Right atrium auricular region (tissue), 2 donors: ENCODE measurements around the gene FGFRL1. TPM values are rescaled to one million over a fixed set of nuclear protein-coding genes. Genes with fewer than 3 reads are reported as not detected.

Experiments used
- DNase-seq: peaks from one replicate; pipeline ENCODE4 v3.0.0-alpha.2; 2019; ENCODE audit warnings: low spot score
- H3K27ac ChIP-seq, 2 donors: fragments of 200-600 bp; sonication (generic); 1 replicate in 1 of 2; 2 replicates in 1 of 2; pipeline ENCODE4 v1.5.1; 2016 to 2019
- H3K27me3 ChIP-seq, 2 donors: fragments of 200-600 bp; sonication (generic); one replicate each; pipeline versions ENCODE4 v1.5.1 to v1.6.0; 2017 to 2019
- H3K36me3 ChIP-seq: fragments of 200-600 bp; sonication (generic); one replicate; pipeline ENCODE4 v1.5.1; 2016
- H3K4me1 ChIP-seq, 2 donors: fragments of 200-600 bp; sonication (generic); one replicate each; pipeline versions ENCODE4 v1.5.1 to v1.6.0; 2017 to 2019
- H3K4me3 ChIP-seq, 2 donors: fragments of 200-600 bp; sonication (generic); 1 replicate in 1 of 2; 2 replicates in 1 of 2; pipeline ENCODE4 v1.5.1; 2017 to 2019; ENCODE audit warnings: mild to moderate bottlenecking in 1 of 2, moderate library complexity in 1 of 2
- H3K9me3 ChIP-seq, 2 donors: fragments of 200-600 bp; sonication (generic); one replicate each; pipeline ENCODE4 v1.5.1; 2019
- CTCF ChIP-seq, 2 donors: fragments of 200-600 bp; sonication (generic); IDR thresholded peaks; one replicate each; pipeline ENCODE4 v1.5.1; 2019; ENCODE audit warnings: antibody characterized with exemption in 2 of 2
- total RNA-seq, 2 donors: library from RNA; depleted of rRNA; stranded (reverse); fragments of >200 nt; gene quantifications; one replicate each; pipeline ENCODE4 v1.1.0, GENCODE V29; 2016

The FGFRL1 gene
- total RNA-seq, 2 donors from 2014 or later = 30.3 to 47.1 TPM

- H3K27ac ChIP-seq = no peak overlapping the region
- H3K27me3 ChIP-seq = no peaks in the 10 kb centered on the region
- no peaks in the 10 kb centered on the region for H3K36me3 ChIP-seq
- no peak for DNase-seq
- no peaks in the 10 kb centered on the region for H3K9me3 ChIP-seq
- peaks cover 0 to 14% of the 10 kb centered on the region in 2 donors for H3K4me1 ChIP-seq
- H3K4me3 ChIP-seq = no peak overlapping the region
- TF ChIP-seq CTCF (IDR thresholded peaks at IDR 0.05) = no peak
These were observed 4.3 kb downstream of the FGFRL1 start for GRCh38 chr4:1015746-1016145.

- Histone ChIP-seq H3K27ac (no peak overlapping the region), H3K27me3 (no peaks in the 10 kb centered on the region), H3K4me1 (peaks cover 0 to 7% of the 10 kb centered on the region in 2 donors), H3K4me3 (no peak overlapping the region), H3K36me3 (no peaks in the 10 kb centered on the region), H3K9me3 (no peaks in the 10 kb centered on the region)
- TF ChIP-seq CTCF (IDR thresholded peaks at IDR 0.05) = no peak
- DNase-seq = no peak
These were observed 5.8 kb downstream of the FGFRL1 start for GRCh38 chr4:1017211-1017610.

- no peak for DNase-seq
- Histone ChIP-seq H3K27me3 (no peaks in the 10 kb centered on the region), H3K9me3 (no peaks in the 10 kb centered on the region), H3K27ac (no peak overlapping the region), H3K4me3 (no peak overlapping the region), H3K36me3 (no peaks in the 10 kb centered on the region), H3K4me1 (peaks cover 0 to 2% of the 10 kb centered on the region in 2 donors)
- no peak for TF ChIP-seq CTCF (IDR thresholded peaks at IDR 0.05)
These were observed 6.3 kb downstream of the FGFRL1 start for GRCh38 chr4:1017706-1018105.

GRCh38 chr4:1018147-1019020 lies 7.0 kb downstream of the FGFRL1 start:
- no peak overlapping the region for H3K4me3 ChIP-seq
- no peak for TF ChIP-seq CTCF (IDR thresholded peaks at IDR 0.05)
- H3K9me3 ChIP-seq = no peaks in the 10 kb centered on the region
- H3K27me3 ChIP-seq = no peaks in the 10 kb centered on the region
- no peaks in the 10 kb centered on the region for H3K4me1 ChIP-seq
- DNase-seq = no peak
- H3K36me3 ChIP-seq = no peaks in the 10 kb centered on the region
- H3K27ac ChIP-seq = no peak overlapping the region

GRCh38 chr4:1019320-1019719 lies 7.9 kb downstream of the FGFRL1 start:
- Histone ChIP-seq H3K27me3 (no peaks in the 10 kb centered on the region), H3K36me3 (peaks cover under 1% of the 10 kb centered on the region), H3K4me1 (no peaks in the 10 kb centered on the region), H3K27ac (no peak overlapping the region), H3K4me3 (no peak overlapping the region), H3K9me3 (no peaks in the 10 kb centered on the region)
- no peak for TF ChIP-seq CTCF (IDR thresholded peaks at IDR 0.05)
- DNase-seq = no peak
